CD14-positive monocyte (primary cell): Measurements from ENCODE around the gene USP34. TPM values are rescaled to one million over a fixed set of nuclear protein-coding genes. Genes with fewer than 3 reads are reported as not detected.

Experiments
- DNase-seq, 3 donors: peaks; one replicate each; pipeline ENCODE4 v3.0.0-alpha.2; 2011 to 2022
- H2AFZ ChIP-seq: 2 replicates; pipeline ENCODE4 v1.6.0; 2012; ENCODE audit warnings: mild to moderate bottlenecking, low read depth, low read length, inconsistent platforms; ENCODE audit not compliant: insufficient read depth, poor library complexity, severe bottlenecking
- H3K27ac ChIP-seq, 2 donors: 1 replicate in 1 of 2; 2 replicates in 1 of 2; pipeline ENCODE4 v1.5.1; 2012 to 2013; ENCODE audit warnings: low read length in 2 of 2, control low read depth in 1 of 2, inconsistent platforms in 1 of 2, low read depth in 1 of 2, mild to moderate bottlenecking in 1 of 2
- H3K27me3 ChIP-seq, 2 donors: one replicate each; pipeline versions ENCODE4 v1.6.0 to v1.6.1; 2011 to 2013; ENCODE audit warnings: low read length in 2 of 2; ENCODE audit not compliant: control insufficient read depth in 2 of 2, insufficient read depth in 2 of 2
- H3K36me3 ChIP-seq, 2 donors: replicated peaks in 1 of 2; 1 replicate in 1 of 2; 2 replicates in 1 of 2; pipeline versions ENCODE4 v1.5.1 to v1.6.1; 2012 to 2013; ENCODE audit warnings: low read length in 2 of 2, control low read depth in 1 of 2, inconsistent platforms in 1 of 2, mild to moderate bottlenecking in 1 of 2; ENCODE audit not compliant: insufficient read depth in 2 of 2, control insufficient read depth in 1 of 2
- H3K4me1 ChIP-seq, 2 donors: 1 replicate in 1 of 2; 2 replicates in 1 of 2; pipeline versions ENCODE4 v1.5.1 to v1.6.1; 2012 to 2013; ENCODE audit warnings: low read length in 2 of 2, control low read depth in 1 of 2, inconsistent platforms in 1 of 2, mild to moderate bottlenecking in 1 of 2, moderate library complexity in 1 of 2; ENCODE audit not compliant: insufficient read depth in 2 of 2, control insufficient read depth in 1 of 2
- H3K4me2 ChIP-seq: replicated peaks from 2 replicates; pipeline ENCODE3; 2012; ENCODE audit warnings: low read length, moderate library complexity, mild to moderate bottlenecking; ENCODE audit not compliant: poor library complexity, severe bottlenecking; ENCODE audit errors: extremely low read depth
- H3K4me3 ChIP-seq, 3 experiments: fragments of 200-600 bp in 1 of 3; sonication (generic) in 1 of 3; replicated peaks in 1 of 3; 1 replicate in 2 of 3; 2 replicates in 1 of 3; pipeline ENCODE4 v1.5.1; 2011 to 2013; ENCODE audit warnings: low read length in 3 of 3, mild to moderate bottlenecking in 3 of 3, control low read depth in 2 of 3, low read depth in 2 of 3, inconsistent platforms in 1 of 3, moderate library complexity in 1 of 3
- H3K79me2 ChIP-seq: 2 replicates; pipeline ENCODE4 v1.6.0; 2012; ENCODE audit warnings: mild to moderate bottlenecking, control low read depth, inconsistent platforms, low read length, moderate library complexity; ENCODE audit not compliant: insufficient read depth
- H3K9ac ChIP-seq: 2 replicates; pipeline ENCODE4 v1.6.0; 2017; ENCODE audit warnings: low read length, mild to moderate bottlenecking; ENCODE audit not compliant: insufficient read depth, poor library complexity, severe bottlenecking
- H3K9me3 ChIP-seq, 2 donors: replicated peaks in 1 of 2; 1 replicate in 1 of 2; 2 replicates in 1 of 2; pipeline versions ENCODE4 v1.5.1 to v1.6.1; 2012 to 2013; ENCODE audit warnings: low read length in 2 of 2, control low read depth in 1 of 2; ENCODE audit not compliant: control insufficient read depth in 1 of 2, insufficient read depth in 1 of 2
- H4K20me1 ChIP-seq: 2 replicates; pipeline ENCODE4 v1.6.0; 2012; ENCODE audit warnings: mild to moderate bottlenecking, low read length, control low read depth, moderate library complexity; ENCODE audit not compliant: insufficient read depth
- H3K27ac Mint-ChIP-seq, 7 donors: one replicate each; pipeline ENCODE4 v1.8.0; 2020; ENCODE audit warnings: mild to moderate bottlenecking in 7 of 7, mixed read lengths in 7 of 7, moderate library complexity in 6 of 7, inconsistent platforms in 2 of 7
- H3K27me3 Mint-ChIP-seq, 3 donors: one replicate each; pipeline ENCODE4 v1.8.0; 2021 to 2022; ENCODE audit warnings: low read depth in 3 of 3, mild to moderate bottlenecking in 3 of 3, mixed read lengths in 3 of 3, moderate library complexity in 3 of 3, inconsistent platforms in 1 of 3
- H3K36me3 Mint-ChIP-seq, 2 donors: one replicate each; pipeline ENCODE4 v1.8.0; 2020; ENCODE audit warnings: mixed read lengths in 2 of 2, inconsistent platforms in 1 of 2, mild to moderate bottlenecking in 1 of 2
- H3K4me1 Mint-ChIP-seq: one replicate; pipeline ENCODE4 v1.8.0; 2020; ENCODE audit warnings: mild to moderate bottlenecking, mixed read lengths
- H3K4me3 Mint-ChIP-seq, 2 donors: one replicate each; pipeline ENCODE4 v1.8.0; 2020; ENCODE audit warnings: mild to moderate bottlenecking in 2 of 2, mixed read lengths in 2 of 2, moderate library complexity in 1 of 2
- H3K9me3 Mint-ChIP-seq, 7 donors: one replicate each; pipeline ENCODE4 v1.8.0; 2020 to 2022; ENCODE audit warnings: mixed read lengths in 7 of 7, mild to moderate bottlenecking in 6 of 7, moderate library complexity in 6 of 7, inconsistent platforms in 2 of 7
- CTCF ChIP-seq: fragments of 200-600 bp; IDR thresholded peaks from one replicate; pipeline ENCODE4 v1.8.0; 2022; ENCODE audit warnings: antibody characterized with exemption, mild to moderate bottlenecking
- WGBS: methylation state at CpG from one replicate; pipeline ENCODE4 v1.1.5; 2013; ENCODE audit warnings: missing lambda C conversion rate; ENCODE audit not compliant: insufficient coverage; 5-methylcytosine and 5-hydroxymethylcytosine counted together
- intact Hi-C, 2 donors: fragments of 100-400 bp; cut with micrococcal nuclease; formaldehyde crosslinking; loops; one replicate each; pipeline versions ENCODE4 v1.15.0 to v1.15.1; 2023
- polyA plus RNA-seq, 3 donors: library from polyadenylated mRNA; depleted of rRNA in 1 of 3; unstranded in 2 of 3; stranded (reverse) in 1 of 3; fragments of 300-500 nt in 2 of 3; fragments of >200 nt in 1 of 3; fragmentation: Illumina TruSeq in 2 of 3; gene quantifications; 1 replicate in 2 of 3; 2 replicates in 1 of 3; pipeline ENCODE4 v1.2.3, GENCODE V29; 2012 to 2021

The USP34 gene
- polyA plus RNA-seq, 3 donors, result 2.8 to 47.2 (median 5.9) TPM

DNA sequence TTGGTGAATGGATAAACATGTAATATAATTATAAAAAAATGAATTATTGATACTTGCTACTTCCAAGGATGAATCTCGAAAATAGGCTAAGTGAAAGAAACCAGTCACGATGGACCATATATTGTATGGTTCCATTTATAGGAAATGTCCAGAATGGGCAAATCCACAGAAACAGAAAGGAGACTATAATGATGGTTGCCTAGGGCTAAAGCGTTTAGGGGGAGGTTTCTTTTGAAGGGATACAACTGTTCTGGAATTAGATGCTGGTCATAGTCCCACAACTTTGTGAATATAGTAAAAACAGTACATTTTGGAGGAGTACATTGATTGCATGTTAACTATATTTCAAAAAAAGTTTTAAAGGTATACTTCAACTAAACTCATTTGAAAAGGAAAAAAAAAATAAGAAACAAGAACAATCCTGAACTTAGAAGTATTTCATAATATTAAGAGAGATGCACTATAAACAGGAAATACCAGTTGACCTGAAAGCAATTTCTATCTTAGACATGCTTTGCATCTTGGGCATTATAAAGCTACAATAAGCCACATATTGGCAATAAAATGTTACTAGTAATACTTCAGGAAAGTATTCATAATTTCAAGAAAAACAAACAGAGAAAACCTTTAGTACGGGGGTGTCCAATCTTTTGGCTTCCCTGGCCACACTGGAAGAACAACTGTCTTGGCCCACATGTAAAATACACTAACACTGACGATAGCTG is 178.9 kb downstream of the USP34 start:
- peaks cover 39 to 93% of the 10 kb centered on the region in 2 donors for H3K36me3 ChIP-seq
- no peak overlapping the region for H3K4me2 ChIP-seq
- H4K20me1 ChIP-seq, result no peaks in the 10 kb centered on the region
- peaks cover 9% of the 10 kb centered on the region for H3K4me1 Mint-ChIP-seq
- no peak for DNase-seq
- H3K27me3 Mint-ChIP-seq, result no peaks in the 10 kb centered on the region
- no peaks in the 10 kb centered on the region for H3K9me3 ChIP-seq
- H3K9ac ChIP-seq, result no peak overlapping the region
- no peaks in the 10 kb centered on the region for H3K27me3 ChIP-seq
- WGBS, result 100% methylated on average over 2 of the region's 5 CpGs
- H3K79me2 ChIP-seq, result no peaks in the 10 kb centered on the region
- H3K27ac Mint-ChIP-seq, result peak overlapping the region in 1 of 7 donors; percentile 61
- no peak overlapping the region for H3K27ac ChIP-seq
- H3K4me3 Mint-ChIP-seq, result no peak overlapping the region
- intact Hi-C loops, result no loop called here
- peaks cover 0 to 4% (median 1%) of the 10 kb centered on the region in 7 donors for H3K9me3 Mint-ChIP-seq
- peaks cover 68 to 75% of the 10 kb centered on the region in 2 donors for H3K36me3 Mint-ChIP-seq
- no peak overlapping the region for H2AFZ ChIP-seq
- H3K4me1 ChIP-seq, result no peaks in the 10 kb centered on the region
- no peak overlapping the region for H3K4me3 ChIP-seq
- TF ChIP-seq CTCF, result no peak

- no peaks in the 10 kb centered on the region for H3K9me3 Mint-ChIP-seq
- Histone ChIP-seq H3K36me3 (peaks cover 24 to 75% of the 10 kb centered on the region in 2 donors), H3K4me1 (no peaks in the 10 kb centered on the region), H3K27me3 (no peaks in the 10 kb centered on the region), H3K4me2 (no peak overlapping the region), H4K20me1 (no peaks in the 10 kb centered on the region), H3K9me3 (no peaks in the 10 kb centered on the region), H3K79me2 (no peaks in the 10 kb centered on the region), H2AFZ (no peak overlapping the region), H3K9ac (no peak overlapping the region), H3K4me3 (no peak overlapping the region), H3K27ac (peak overlapping the region in 1 of 2 donors; percentile 12)
- WGBS, result 94% methylated on average over 2 of the region's 8 CpGs
- peaks cover 9% of the 10 kb centered on the region for H3K4me1 Mint-ChIP-seq
- H3K27me3 Mint-ChIP-seq, result peaks cover 0 to 2% (median 0%) of the 10 kb centered on the region in 3 donors
- TF ChIP-seq CTCF, result no peak
- intact Hi-C loops, result no loop called here
- peak overlapping the region in 3 of 7 donors; percentile 13 to 50 (median 26) for H3K27ac Mint-ChIP-seq
- H3K36me3 Mint-ChIP-seq, result peaks cover 53 to 60% of the 10 kb centered on the region in 2 donors
- H3K4me3 Mint-ChIP-seq, result no peak overlapping the region
- no peak for DNase-seq
Measured at GRCh38 chr2:61288070-61288841, 182.6 kb downstream of the USP34 start.
